Stimulated activated CD8-positive, alpha-beta memory T cell treated with anti-CD3 and anti-CD28 coated beads, Interleukin-2, amount 100 ng/mL, for 48 hours (primary cell): ENCODE results near the gene ZMYM4.
"Not testable (repeated sequence)": the region's sequence is repeated elsewhere in the genome, so short reads cannot be mapped to it uniquely, and the experiment has no call there.

Experiments
- DNase-seq, 2 donors: peaks; one replicate each; pipeline ENCODE4 v3.0.0-alpha.2; 2020; ENCODE audit warnings: low read depth in 2 of 2

The ZMYM4 gene

DNA sequence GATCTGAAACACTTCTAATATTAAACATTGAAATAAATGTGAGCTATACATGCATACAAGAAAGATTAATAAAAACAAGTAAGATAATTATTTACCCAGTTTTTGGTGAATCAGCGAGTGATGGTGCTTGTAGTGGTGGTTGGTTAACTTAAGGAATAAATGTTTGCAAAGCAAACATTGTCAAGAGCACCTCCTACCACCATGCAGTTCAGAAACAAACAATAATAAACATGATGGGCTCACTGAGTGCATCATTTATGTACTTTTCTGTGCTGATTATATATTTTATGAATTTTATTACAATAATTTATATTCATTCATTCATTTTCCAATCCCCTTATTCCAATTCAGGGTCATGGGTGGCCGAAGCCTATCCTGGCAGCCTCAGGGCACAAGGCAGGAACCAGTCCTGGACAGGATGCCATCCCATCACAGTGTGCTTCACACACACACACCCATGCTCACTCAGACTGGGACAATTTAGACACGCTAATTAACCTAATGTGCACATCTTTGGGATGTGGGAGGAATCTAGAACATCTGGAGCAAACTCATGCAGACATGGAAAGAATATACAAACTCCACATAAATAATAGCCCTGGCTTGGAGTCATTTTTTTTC, 57.8 kb downstream of the ZMYM4 start:
- no peak for DNase-seq

DNA sequence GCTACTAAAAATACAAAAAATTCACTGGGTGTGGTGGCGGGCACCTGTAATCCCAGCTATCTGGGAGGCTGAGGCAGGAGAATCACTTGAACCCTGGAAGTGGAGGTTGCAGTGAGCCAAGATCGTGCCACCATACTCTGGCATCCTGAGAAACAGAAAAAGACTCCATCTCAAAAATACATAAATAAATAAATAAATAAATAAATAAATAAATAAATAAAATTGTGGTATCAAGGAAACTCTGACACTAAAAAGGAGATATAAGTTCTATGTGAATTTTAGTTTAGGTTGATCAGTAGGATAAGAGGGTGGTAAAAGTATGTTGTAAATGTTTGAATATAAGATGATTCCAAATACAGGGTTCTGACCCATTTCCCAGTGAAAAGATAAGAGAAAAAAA, 63.1 kb downstream of the ZMYM4 start:
- DNase-seq = not testable (repeated sequence)

DNA sequence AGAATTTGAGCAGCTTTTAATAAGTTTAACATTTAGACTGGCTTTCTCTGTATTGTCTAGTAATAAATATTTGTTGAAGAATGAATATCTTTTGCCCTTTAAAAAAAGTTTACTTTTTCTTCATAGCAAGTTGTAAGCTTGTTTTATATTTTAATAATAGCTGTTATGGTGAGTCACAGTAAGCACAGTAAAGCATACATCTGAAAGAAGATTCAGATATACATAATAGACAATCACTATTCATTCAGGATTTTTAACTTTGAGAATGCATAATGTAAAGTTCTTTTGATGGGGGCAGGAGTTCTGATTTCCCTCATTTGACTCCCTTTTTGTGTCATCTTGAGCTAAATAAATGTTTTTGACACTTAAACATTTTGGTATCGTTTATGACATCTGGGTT, 66.0 kb downstream of the ZMYM4 start:
- DNase-seq = no peak

DNA sequence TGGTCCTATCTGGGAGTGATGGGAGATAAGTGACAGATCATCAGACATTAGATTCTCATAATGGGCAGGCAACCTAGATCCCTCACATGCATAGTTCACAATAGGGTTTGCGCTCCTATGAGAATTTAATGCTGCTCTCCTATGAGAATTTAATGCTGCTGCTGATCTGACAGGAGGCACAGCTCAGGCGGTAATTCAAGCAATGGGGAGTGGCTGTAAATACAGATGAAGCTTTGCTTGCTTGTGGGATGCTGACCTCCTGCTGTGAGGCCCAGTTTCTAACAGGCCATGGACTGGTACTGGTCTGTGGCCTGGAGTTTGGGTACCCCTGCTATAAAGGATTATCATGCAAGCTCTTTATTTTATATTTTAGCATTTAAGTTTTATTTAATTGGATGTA, 72.0 kb downstream of the ZMYM4 start:
- DNase-seq = no peak

DNA sequence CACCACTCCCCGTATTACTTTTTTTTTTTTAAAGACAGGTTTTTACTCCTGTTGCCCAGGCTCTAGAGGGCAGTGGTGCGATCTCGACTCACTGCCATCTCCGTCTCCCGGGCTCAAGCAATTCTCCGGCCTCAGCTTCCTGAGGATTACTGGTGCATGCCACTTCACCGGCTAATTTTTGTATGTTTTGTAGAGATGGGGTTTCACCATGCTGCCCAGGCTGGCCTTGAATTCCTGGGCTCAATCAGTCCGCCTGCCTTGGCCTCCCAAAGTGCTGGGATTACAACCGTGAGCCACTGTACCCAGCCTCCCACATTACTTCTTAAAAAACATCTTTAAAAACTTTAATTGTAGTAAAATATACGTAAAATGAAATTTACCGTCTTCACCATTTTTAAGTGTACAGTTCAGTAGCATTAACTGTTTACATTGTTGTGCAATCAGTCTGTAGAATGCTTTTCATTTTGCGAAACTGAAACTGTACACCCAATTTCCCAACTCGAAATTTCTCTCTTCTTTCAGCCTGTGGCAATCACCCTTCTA, 77.0 kb downstream of the ZMYM4 start:
- no peak for DNase-seq

DNA sequence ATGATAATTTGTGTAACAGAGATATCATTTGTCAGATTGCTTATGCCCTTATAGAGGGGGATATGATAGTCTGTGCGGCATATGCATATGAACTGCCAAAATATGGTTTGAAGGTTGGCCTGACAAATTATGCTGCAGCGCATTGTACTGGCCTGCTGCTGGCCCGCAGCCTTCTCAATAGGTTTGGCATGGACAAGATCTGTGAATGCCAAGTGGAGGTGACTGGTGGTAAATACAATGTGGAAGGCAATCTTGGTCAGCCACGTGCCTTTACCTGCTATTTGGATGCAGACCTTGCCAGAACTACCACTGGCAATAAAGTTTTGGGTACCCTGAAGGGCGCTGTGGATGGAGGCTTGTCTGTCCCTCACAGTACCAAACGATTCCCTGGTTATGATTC, 82.4 kb downstream of the ZMYM4 start:
- no peak for DNase-seq

DNA sequence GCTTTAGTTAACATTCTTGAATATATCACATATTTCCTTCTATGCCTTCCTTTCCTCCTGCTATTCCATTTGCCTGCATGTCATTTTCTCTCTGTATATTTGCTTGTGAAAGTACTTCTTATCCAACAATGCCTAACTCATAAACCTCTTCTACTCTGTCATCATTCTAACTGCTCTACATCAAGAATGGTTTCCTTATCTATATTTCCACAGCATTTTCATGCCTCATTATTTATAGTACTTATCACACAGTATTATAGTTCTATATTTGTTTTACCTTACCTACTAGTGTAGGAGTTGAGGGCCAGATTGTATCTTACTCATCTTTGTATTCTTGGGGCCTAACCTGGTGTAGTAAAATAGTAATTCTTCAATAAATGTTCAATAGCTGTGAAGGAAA, 91.5 kb downstream of the ZMYM4 start:
- DNase-seq = no peak

DNA sequence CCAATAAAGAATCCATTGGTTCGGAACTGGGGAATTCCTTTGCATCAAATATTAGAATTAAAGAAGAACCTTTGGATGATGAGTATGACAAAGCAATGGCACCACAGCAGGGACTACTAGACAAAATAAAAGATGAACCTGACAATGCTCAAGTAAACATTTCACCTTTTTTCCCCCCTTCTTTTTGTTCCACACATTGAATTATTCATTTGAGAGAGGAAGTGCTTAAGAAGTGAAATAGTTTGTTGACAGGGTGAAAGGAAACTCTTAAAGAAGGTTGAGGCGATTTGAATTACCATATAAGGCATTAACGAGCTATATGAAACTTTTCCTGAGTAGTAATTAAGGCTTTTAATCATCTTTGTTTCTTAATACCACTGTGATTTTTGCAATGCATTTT, 93.1 kb downstream of the ZMYM4 start:
- no peak for DNase-seq

DNA sequence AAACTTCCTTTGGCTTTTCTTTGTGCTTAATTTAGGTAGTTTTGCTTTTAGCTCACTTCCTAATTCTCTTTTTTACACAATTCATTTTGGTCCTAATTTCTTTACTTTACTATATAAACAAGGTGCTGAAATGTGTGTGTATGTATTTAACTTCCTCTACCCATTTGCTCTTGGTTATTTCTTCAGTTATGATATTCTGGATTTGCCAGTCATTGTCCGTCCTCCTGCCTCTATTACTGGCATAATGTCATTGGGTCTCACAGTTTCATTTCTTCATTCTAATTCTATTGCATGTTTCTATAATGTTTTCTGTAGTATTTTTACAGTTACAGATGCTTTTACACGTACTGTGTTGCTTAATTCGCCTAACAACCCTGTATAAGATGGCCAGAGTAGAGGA, 96.2 kb downstream of the ZMYM4 start:
- DNase-seq = no peak

DNA sequence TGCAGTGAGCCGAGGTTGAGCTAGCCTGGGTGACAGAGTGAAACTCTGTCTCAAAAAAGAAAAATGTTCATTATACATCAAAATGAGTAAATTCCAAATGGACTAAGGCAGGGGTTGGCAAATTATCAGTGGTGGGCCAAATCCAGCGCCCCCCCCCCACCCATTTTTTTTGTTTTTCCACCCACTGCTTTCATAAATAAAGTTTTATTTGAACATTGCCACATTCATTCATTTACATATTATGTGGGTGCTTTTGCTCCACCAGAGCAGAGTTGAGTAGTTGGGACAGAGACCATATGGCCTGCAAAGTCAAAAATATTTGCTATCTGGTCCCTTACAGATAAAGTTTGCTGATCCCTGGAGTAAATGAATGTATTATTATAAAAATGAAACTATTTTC, 99.4 kb downstream of the ZMYM4 start:
- DNase-seq = no peak

DNA sequence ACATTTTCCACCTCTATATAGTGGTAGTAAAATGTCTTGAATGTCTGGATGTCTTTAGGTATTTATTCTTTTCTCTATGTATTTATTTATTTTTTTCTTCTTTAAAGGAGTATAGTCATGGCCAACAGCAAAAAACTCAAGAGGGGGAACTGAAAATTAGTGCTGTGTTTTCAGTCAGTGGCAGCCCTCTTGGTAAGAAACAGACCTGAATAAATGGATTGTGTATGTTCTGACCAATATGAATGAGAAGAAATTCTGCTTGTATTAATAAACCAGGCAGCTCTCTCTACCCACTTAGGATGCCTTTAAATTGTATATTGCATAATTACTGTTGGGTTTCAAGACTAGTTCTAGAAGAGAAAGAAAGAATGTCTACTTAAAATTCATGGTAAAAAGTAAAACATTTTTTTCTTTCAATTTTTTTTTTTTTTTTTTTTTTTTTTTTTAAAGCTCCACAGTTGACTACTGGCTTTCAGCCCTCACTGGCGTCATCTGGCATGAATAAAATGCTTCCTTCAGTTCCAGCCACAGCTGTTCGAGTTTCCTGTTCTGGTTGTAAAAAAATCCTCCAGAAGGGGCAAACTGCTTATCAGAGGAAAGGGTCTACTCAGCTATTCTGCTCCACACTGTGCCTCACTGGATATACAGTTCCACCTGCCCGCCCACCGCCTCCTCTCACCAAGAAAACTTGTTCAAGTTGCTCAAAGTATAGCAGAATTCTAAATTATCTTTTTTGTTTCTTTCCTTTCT, 101.6 kb downstream of the ZMYM4 start:
- no peak for DNase-seq

DNA sequence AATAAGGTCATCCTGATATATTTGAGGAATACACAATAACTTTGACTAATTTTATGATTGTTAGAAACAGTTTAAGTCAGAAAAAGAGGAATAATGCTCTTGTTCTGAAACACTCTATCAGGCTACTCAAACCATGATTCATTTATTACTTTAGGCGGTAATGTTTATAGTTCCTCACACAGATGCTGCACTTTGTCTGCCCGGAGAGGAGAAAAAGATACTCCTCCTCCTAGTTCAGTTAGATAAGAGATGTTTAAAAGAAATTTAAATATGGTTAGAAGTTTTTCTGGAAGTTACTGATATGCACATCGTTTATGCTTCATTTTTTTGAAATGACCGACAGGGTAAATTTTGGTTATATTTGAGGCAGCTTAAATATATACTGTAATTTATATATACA, 103.0 kb downstream of the ZMYM4 start:
- no peak for DNase-seq

DNA sequence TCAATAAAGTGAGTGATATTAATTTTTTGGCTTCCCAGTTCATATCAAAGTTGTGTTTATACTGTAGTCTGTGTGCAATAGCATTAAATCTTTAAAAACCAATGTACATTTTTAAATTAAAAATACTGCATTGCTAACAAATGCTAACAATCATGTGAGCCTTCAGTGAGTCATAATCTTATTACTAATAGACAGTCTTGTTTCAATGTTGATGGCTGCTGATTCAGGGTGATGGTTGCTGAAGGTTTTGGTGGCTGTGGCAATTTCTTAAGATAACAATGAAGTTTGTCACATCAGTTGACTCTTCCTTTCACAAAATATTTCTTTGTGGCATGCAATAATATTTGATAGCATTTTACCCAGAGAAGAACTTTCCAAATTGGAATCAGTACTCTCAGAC, 109.0 kb downstream of the ZMYM4 start:
- no peak for DNase-seq

DNA sequence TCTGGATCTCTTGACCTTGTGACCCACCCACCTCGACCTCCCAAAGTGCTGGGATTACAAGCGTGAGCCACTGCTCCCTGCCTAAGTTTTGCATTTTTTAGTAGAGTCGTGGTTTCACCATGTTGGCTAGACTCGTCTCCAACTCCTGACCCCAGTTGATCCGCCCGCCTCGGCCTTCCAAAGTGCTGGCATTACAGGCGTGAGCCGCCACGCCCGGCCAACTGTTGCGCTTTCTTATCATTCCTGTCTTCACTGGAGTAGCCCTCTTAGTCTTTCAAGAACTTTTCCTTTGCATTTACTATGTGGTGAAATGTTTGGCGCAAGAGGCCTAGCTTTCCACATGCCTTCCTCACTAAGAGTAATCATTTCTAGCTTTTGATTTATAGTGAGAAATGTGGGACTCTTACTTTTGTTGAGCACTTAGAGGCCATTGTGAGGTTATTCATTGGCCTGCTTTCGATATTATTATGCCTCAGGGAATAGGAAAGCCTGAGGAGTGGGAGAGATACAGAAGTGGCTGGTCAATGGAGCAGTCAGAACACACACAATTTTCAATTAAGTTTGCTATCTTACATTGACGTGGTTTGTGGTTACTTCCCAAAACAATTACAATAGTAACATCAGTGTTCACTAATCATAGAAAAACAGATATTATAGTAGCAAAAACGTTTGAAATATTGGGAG, 111.0 kb downstream of the ZMYM4 start:
- no peak for DNase-seq

DNA sequence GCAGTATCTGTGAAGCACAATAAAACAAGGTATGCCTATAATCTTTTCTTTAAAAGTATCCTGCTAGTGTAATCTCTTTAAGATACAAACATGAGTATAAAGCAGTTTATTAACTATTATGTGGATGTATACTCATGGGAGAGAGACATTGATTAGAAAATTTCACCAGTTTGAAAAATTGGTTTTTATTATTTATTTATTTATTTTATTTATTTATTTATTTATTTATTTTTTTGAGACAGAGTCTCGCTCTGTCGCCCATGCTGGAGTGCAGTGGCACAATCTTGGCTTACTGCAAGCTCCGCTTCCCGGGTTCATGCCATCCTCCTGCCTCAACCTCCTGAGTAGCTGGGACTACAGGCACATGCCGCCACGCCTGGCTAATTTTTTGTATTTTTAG, 111.6 kb downstream of the ZMYM4 start:
- DNase-seq = not testable (repeated sequence)

DNA sequence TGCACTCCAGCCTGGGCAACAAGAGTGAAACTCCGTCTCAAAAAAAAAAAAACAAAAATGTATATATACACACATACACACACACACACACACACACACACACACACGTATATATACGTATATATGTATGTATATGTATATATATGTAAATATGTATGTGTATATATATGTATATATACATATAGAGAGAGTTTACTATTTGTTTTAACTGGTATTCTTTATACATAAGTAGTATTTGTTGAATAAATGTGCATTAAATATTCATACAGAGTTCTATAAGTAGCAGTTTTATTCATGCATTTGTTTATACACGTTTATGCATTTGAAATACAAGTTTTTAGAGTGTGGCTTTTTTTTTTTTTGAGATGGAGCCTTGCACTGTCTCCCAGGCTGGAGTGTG, 113.6 kb downstream of the ZMYM4 start:
- DNase-seq = no peak

DNA sequence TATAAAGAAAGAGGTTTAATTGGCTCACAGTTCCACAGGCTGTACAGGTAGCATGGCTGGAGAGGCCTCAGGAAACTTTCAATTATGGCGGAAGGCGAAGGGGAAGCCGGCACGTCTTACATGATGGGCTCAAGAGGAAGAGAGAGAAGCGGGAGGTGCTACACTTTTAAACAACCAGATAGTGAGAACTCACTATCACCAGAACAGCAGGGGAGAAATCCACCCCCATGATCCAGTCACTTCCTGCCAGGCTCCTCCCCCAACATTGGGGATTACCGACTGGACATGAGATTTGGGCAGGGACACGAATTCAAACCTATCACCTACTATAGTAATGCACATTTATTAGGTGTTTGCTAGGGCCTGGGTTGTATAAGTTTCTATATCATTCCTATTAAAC, 117.8 kb downstream of the ZMYM4 start:
- no peak for DNase-seq

DNA sequence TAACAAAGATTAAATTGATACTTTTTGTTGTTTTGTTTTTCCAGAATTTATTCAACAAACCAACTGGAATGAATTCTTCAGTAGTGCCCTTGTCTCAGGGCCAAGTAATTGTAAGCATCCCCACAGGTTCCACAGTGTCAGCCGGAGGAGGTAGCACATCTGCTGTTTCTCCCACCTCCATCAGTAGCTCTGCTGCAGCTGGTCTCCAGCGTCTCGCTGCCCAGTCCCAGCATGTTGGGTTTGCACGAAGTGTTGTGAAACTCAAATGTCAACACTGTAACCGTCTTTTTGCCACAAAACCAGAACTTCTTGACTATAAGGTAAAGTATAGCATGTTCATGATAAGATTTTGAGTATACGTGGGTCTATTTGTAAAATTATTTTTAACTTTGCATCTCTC, 118.5 kb downstream of the ZMYM4 start:
- no peak for DNase-seq

DNA sequence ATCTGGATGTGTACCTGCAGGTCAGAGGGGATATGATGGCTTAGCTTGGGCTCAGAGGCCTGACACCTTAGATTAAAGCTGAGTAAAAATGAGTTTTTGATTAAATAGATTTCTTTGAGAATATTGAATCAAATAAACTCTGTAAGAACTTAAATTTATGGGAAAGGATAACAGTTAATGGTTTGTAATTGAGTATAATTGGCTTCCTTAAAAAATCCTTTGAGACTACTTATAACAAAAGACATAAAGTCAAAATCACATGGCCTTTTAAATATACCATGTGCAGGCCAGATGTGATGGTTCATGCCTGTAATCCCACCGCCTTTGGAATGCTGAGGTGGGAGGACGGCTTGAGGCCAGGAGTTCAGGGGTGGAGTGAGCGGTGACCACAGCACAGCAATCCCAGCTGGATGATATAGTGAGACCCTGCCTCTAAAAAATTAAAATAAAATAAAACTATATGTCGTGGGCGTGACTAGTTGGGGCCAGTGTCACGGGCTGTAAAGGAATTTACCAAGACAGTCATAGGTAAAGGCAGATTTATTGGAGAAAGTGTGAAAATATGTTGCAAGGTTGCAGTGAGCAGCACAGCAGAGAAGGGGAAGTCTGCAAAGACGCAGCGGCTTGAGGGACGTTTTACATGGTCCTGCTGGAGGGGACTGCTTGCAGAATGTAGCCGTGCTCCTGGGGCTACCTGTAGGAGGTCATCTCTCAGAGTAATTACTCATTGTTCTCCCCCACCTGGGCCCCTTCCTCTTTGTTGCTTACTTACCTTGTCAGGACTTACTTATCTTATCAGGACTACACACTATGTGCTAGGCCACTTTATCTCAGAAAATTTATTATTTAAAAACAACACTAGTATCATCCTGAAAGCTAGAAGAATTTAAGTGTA, 122.3 kb downstream of the ZMYM4 start:
- DNase-seq = no peak

DNA sequence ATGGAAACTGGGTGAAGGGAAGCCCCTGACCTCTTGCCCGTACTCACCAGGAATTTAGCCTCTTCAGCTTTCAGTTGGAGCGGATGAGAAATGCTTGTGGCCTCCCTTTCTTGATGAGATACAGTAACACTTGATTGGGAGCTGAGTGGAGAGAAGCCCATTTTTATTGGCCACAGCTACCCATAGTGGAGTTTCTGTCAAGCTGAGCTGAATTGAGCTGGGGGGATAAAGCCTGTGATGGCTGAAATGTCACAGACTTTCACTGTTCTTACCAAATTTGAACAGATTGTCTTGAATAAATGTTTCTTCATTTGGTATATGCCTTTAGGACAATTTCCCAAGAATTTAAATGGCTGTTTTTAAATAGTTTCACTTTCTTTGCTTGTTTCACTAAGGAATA, 125.9 kb downstream of the ZMYM4 start:
- DNase-seq = no peak

DNA sequence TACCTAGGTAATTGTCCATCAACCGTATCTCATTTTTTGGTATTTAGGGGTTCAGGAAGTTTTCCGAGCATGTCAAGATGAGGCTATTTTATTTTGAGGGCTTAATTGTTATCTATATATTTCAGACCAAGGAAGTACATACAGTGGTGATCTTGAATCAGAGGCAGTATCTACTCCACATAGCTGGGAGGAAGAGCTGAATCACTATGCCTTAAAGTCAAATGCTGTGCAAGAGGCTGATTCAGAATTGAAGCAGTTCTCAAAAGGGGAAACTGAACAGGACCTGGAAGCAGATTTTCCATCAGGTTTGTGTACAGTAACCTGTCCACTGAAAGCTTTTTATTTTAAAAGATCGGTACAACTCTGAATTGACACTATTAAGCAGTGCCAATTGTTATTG, 130.2 kb downstream of the ZMYM4 start:
- DNase-seq = no peak

DNA sequence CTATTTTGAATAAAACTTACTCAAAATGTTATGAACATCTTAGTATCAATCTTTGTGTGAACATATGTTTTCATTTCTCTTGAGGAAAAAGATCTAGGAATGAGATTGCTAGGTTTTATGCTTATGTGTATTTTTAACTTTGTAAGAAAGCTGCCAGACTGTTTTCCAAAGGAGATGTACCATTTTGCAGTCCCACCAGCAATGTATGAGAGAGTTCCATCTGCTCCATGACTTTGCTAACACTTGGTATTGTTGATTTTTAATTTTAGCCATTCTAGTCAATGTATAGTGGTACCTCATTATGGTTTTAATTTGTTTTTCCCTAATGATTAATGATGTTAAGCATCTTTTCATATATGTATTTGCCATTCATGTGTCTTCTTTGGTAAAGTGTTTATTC, 132.5 kb downstream of the ZMYM4 start:
- no peak for DNase-seq
